HG03060 (cell line): ENCODE results near the gene PTCH2.

ENCODE experiments used
- ATAC-seq: cut with Tn5 transposase; IDR thresholded peaks from one replicate; pipeline ENCODE4 v1.9.1; 2021; ENCODE audit warnings: low read depth, moderate number of reproducible peaks; ENCODE audit not compliant: unreplicated experiment

The PTCH2 gene, protein sequence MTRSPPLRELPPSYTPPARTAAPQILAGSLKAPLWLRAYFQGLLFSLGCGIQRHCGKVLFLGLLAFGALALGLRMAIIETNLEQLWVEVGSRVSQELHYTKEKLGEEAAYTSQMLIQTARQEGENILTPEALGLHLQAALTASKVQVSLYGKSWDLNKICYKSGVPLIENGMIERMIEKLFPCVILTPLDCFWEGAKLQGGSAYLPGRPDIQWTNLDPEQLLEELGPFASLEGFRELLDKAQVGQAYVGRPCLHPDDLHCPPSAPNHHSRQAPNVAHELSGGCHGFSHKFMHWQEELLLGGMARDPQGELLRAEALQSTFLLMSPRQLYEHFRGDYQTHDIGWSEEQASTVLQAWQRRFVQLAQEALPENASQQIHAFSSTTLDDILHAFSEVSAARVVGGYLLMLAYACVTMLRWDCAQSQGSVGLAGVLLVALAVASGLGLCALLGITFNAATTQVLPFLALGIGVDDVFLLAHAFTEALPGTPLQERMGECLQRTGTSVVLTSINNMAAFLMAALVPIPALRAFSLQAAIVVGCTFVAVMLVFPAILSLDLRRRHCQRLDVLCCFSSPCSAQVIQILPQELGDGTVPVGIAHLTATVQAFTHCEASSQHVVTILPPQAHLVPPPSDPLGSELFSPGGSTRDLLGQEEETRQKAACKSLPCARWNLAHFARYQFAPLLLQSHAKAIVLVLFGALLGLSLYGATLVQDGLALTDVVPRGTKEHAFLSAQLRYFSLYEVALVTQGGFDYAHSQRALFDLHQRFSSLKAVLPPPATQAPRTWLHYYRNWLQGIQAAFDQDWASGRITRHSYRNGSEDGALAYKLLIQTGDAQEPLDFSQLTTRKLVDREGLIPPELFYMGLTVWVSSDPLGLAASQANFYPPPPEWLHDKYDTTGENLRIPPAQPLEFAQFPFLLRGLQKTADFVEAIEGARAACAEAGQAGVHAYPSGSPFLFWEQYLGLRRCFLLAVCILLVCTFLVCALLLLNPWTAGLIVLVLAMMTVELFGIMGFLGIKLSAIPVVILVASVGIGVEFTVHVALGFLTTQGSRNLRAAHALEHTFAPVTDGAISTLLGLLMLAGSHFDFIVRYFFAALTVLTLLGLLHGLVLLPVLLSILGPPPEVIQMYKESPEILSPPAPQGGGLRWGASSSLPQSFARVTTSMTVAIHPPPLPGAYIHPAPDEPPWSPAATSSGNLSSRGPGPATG

DNA sequence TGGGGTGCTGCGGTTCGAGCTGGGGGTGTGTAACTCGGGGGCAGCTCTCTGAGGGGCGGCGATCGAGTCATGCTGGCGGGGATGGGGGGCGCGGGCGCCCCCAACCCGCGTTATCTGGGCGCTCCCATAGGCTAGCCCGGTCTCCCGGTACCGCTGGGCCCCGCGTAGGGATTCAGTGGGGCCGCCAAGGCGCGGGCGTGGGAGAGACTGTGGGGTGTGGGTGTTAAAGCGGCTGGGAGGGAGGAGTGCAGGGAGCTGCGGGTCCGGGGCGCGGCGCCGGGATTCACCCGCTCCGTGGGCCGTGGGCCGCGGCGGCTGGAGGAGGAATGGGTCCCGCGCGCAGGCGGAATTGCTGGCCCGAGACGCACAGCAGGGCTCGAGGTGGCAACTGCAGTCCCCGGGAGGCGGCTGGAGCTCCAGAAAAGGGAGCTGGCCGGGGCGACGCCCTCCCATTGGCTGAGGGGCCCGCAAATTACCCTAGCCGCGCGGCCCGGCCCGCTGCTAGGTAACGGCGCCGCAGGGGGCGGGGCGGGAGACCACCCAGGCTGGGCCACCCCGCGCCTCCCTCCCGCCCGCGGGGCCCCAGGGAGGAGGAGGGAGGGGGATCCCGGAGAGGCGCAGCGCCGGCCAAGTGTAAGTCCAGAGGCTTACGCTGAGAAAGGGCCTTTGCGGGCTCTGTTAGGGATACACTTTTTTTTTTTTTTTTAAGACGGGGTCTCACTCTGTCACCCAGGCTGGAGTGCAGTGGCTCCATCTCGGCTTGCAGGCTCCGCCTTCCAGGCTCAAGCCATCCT, at the start of gene PTCH2:
TSS of gene PTCH2 (minus strand) at position 392 of the 794 bp plus-strand sequence. CDS start at position 71, 321 bp downstream.
- no peak for ATAC-seq

DNA sequence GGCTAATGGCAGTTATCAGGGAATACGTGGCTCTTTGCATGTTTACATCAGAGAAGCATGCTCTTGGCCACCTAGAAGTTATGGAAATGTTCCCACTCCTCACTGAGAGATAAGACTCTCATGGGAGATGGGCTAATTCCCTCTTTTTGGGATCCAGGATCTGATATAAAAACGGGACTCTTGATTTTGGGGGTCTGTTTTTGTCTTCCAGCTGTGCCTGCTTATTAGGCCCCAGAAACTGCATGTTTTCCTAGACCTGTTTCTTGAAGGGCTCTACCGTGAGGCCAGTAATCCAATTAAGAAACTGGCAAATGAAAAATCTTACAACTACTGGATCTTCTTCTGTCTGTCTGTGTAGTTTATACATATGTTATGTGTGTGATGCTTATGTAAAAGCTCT, 47.0 kb upstream of the PTCH2 start:
- ATAC-seq = no peak

DNA sequence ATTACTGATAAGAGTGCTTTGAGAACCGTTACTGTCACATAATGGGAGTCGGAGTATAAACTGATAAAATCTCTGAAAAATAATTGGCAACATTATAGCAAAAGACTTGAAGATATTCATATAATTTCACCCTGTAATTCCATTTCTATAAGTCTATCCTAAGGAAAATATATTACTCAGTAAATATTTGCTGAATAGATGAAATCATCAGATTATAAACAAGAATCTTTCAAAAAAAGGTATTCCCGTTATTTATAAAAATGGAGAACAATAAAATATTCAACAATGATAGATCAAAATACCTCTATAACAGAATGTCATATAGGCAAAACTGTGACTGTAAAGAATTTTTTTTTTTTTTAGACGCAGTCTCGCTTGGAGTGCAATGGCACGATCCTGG, 42.4 kb upstream of the PTCH2 start:
- no peak for ATAC-seq

DNA sequence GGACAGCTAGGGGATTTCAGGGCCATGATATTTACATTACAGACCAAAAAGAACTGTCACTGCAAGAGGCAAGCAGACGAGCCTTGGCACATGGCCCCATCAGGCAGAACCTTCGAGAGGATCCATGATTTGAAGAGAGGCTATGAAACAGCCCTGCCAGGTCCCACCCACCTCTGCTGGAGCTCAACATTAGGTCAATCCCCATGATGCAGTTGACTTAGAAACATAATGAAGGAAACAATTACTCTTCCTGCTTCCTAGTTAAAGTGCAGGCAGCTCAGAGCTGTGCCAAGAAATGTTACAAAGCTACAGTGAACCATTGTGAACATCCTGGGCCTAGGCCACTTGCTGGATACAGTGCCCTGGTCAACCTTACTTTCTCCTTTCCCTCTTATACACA, 41.7 kb upstream of the PTCH2 start:
- no peak for ATAC-seq

DNA sequence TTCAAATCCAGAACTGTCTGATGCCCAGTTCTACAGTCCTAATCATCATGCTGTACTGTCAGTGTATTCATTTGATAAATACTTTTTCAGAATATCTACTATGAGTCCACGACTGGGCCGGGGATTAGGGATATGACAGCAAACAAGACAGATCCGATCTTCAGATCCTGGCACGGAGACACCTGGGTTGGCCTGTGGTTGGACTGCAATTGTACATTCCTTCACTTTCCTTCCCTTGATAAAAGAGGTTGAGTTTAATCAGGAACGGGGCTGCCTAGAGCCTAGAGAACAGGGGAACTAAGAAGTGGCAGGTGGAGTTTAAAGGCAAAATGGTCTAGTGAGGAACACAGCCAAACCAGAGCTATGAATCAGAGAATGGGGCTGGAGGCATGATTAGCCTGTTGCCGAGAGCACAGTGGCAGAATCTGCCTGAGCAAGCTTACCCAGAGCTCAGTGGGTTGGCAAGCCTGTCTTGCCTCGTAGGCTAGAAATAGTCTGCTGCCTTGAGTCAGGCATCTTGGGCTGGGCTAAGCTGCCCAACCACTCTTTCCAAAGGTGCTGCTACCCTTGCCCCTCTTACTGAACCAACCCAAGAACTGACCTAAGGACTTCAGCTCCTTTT, 38.1 kb upstream of the PTCH2 start:
- no peak for ATAC-seq

DNA sequence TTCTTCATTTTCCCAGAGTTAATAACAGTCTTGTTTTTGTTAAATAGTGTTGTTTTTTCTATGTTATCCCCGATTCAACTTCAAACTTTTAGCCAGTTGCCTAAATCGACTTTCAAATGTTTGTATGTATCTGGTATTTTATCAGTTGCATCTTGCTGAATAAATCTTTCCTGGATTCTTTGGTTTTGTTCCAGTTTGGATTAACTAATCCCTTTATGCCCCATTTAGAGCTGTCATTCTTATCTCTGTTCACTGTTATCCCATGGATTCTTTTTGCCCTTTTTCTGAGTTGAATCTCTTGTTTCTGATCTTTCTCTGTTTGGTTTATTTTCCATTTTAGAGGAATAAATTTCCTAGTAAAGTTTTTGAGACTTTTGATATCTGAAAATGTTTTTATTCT, 31.1 kb upstream of the PTCH2 start:
- no peak for ATAC-seq

DNA sequence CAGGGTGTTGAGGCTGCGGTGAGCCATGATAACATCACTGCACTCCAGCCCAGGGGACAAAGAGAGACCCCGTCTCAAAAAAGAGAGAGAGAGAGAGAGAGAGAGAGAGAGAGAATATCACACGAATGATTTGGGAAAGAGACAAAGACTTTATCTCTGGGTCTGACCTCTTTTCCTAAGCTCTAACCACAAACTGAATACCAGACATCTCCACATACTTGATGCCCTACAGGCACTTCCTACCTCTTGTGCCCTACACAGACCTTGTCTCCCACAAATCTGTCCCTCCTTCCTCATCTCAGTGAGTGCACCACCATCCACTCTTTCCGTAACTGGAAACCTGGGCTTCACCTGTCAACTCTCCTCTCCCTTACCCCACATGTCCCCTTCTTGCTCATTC, 27.0 kb upstream of the PTCH2 start:
- no peak for ATAC-seq

DNA sequence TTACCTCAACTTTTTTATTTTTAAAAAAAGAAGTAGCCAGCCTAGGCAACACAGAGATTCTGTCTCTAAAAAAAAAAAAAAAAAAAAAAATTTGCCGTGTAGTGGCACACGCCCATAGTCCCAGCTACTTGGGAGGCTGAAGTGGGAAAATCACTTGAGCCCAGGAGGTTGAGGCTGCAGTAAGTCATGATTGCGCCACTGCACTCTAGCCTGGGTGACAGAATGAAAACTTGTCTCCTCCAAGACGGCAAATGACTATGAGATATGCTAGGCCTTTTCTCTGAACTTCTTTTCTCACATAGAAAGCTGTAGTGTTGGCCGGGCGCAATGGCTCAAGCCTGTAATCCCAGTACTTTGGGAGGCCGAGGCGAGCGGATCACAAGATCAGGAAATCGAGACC, 24.7 kb upstream of the PTCH2 start:
- ATAC-seq = no peak

DNA sequence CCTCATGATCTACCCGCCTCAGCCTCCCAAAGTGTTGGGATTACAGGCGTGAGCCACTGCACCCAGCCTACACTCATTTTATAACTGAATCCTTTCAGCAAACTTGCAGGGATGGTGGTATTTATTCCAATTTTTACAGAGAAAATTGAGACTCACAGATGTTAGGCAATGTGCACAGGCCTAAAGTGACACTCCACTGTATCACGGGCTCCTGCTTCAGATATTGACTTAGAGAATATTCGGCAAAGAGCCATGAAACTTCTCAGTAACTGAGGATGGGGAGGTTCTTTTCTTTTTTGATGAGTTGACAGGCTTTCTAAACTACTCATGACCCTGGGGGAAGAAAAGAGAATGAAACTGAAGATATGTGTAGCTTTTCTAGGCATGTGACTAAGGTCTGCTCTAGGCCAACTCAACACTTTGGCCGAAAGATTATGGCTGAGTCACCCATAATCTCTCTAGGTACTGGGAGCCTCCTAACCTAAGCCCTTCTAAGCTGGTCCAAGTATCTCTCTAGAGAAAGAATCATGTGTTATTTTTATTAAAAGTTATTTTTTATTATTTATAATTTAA, 19.9 kb upstream of the PTCH2 start:
- ATAC-seq = no peak

DNA sequence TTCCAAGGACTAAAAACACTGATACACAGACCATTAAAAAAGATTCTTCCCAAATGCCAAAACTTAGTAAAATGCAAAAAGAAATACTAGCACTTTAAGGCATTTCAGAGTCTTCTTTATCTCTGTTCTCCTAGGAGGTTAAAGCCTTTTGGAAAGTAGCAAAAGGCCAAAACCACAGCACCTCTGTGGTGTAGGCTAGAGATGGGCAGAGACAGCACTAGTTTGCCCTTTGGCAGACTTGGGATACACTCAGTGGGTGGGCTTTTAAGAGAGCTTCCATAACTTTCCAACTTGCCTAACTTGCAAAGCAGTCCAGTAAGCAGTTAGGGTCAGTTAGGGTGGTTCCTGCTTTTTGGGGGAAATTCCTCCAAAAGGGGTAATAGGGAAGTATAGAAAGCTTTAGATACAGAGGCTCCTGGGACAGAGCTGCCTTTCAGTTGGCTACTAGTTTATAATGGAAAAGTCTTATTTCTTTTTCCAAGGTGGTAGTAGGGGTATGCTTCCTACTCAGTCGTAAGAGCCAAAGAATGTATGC, 17.9 kb upstream of the PTCH2 start:
- no peak for ATAC-seq

DNA sequence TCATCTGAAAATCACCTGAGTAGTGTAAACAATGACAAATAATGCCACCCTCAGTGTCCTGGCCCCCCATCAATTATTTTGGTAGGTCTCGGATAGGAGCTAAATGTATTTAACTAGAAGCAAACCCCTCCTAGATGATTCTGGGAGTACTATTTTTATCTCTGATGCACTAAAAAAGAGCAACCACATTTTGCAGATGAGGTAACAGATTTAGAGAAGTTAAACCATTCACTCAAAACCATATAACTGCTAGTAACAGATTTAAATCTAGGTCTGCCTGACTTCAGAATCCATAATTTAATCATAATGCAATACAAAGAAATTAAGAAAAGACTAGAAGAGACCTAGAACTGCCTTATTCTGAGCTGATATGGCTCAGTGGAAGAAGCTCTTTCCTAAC, 17.3 kb upstream of the PTCH2 start:
- ATAC-seq = no peak

DNA sequence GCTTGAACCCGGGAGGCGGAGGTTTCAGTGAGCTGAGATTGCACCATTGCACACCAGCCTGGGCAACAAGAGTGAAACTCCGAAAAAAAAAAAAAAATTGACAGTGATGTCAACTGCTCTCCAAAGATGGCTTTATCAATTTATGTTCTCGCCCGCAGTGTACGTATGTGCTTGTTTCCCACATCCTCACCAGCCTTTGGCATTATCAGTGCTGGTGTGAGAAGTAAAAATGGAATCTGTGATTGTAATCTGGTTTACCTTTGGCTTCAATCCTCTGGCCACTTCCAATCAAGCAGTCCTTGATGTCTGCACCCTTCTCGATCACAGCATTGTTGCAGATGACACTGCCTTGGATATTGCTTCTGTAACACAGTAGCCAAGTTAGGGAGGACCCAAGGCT, 14.4 kb upstream of the PTCH2 start:
- no peak for ATAC-seq

DNA sequence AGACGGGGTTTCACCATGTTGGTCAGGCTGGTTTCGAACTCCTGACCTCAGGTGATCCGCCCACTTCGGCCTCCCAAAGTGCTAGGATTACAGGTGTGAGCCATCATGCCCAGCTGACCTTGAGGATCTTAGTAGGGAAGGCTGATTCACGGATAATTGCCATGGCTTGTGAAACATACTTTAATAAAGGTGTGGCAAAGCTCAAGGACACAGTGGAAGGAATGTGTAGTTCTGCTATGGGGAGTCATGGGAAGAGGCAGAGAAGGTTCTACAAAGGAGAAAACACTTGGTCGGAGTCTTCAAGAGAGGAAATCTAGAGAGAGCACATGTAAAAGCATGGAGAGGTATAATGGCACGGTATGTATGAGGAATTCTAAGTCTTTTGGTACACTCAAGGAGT, 12.7 kb upstream of the PTCH2 start:
- no peak for ATAC-seq

DNA sequence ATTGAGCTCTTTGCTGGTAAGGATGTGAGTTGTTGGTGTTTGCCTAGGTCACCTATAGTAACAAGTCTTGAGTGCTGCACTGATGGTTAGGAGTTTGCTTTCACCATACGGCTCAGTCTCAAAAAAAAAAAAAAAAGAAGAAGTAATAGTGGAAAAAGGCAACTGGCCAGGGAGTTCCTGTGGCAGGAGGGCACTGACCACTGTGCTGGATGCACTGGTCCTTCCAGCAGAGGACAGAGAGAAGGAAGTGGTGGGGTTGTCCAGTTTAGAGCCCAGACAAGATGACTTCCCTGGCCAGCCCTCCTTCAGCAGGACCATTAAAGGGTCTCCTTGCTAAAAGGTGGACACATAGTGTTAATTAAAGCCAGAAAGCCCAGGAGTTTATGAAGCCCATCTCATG, 11.9 kb upstream of the PTCH2 start:
- no peak for ATAC-seq

DNA sequence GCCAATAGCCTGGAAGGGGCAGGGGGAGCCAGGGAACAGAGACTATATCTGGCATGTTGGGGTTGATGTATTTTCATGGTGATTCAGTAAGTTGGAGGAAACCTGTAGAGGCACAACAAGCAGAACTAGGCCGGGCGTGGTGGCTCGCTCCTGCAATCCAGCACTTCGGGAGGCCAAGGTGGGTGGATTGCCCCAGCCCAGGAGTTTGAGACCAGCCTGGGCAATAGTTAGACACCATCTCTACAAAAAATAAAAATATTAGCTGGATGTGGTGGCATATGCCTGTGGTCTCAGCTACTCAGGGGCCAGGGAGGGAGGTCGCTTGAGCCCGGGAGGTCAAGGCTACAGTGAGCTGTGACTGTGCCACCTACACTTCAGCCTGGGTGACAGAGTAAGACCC, 10.1 kb upstream of the PTCH2 start:
- no peak for ATAC-seq

DNA sequence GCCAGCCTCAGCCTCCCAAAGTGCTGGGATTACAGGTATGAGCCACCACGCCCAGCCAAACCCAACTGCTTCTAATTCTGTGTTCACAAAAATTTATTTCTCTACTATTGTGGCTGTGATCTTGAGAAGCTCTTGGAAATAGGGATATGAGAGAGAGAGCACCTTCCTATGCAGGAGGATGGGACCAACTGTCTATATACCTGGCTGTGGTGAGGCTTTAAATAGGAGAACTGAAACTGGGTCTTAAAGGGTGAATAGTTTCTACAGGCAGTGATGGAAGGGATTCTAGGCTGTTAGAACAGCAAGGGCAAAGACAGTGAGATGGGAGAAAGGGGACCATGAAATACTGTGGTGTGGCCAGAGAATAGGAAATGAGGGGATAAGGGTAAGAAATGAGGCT, 8.3 kb upstream of the PTCH2 start:
- ATAC-seq = no peak

DNA sequence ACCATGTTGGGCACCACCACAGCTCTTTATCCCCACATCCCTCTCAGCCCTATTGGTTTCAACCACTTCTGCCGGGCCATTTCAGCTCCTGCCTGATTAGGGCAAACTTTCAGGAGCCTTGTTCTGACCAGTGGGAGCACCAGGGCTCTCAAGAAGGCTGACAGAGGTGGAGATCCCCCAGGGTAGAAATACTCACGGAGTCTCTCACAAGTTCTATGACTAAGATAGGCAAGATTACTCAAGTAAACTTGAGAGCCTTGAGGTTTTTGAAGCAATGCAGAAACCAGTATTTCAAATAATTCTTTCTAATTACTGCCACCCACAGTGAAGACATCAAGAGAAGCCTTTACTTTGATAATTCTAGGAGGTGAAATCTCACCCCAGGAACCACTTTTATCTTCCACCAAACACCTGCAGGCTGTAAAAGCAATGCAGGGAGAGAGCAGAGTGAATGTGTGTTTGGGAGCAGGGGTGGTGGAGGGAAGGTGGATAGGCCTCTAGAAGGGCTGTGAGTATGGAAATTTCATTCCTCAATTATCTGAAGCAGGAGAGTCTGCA, 6.6 kb upstream of the PTCH2 start:
- ATAC-seq = no peak

DNA sequence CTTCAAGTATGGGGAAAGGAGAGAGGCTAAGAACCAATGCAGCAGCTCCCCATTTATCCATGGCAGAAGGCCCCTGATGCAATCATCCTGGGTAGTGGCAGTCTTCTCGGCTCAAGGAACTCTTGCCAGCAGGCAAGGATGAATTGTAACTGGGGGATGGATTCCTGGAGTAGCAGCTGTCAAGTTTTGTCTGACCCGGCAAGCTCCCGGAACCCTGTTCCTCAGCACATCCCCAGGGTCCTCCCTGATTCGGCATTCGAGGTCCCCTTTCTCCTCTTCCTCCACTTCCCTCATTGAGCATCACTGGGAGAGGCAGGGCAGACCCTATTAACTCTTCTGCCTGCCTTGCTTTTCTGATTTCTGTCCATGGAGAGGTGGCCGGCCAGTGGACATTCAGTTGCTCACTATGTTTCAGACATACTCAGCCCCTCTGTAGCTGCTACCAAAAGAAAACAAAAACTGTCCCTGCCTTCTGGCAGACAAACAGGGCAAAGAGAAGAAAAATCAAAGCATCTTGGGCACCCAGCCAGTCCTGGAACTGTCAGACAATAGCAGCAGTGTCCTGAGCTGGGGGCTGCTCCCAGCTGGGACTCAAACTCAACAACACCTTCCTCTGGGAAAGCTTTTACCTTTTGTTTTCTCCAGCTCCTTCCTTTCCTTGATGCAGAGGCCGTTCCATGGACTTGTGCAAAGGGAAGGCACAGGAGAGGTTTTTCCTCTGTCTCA, 5.6 kb upstream of the PTCH2 start:
- ATAC-seq = no peak
